ENCODE data around the gene SIDT1. TPM values are rescaled to one million over a fixed set of nuclear protein-coding genes. Genes with fewer than 3 reads are reported as not detected.

SIDT1 gene
- total RNA-seq, 1 experiment from 2014 or later = 0.02 TPM

- DNase-seq (ENCODE audit: low read depth) = no peak
These were observed 13.2 kb downstream of the SIDT1 start for GRCh38 chr3:113545594-113545993.

GRCh38 chr3:113546414-113546893 is 14.1 kb downstream of the SIDT1 start:
- no peak for DNase-seq (ENCODE audit: low read depth)

- DNase-seq (ENCODE audit: low read depth) = no peak
These were observed 16.1 kb downstream of the SIDT1 start for GRCh38 chr3:113548501-113548900.

- DNase-seq (ENCODE audit: low read depth) = no peak
These were observed 19.5 kb downstream of the SIDT1 start for GRCh38 chr3:113551820-113552219.

GRCh38 chr3:113552851-113553250 is 20.5 kb downstream of the SIDT1 start:
- DNase-seq (ENCODE audit: low read depth) = peak; percentile 24

GRCh38 chr3:113555138-113555537 is 22.8 kb downstream of the SIDT1 start:
- DNase-seq (ENCODE audit: low read depth) = no peak

GRCh38 chr3:113556316-113556945 is 24.1 kb downstream of the SIDT1 start:
- no peak for DNase-seq (ENCODE audit: low read depth)

- no peak for DNase-seq (ENCODE audit: low read depth)
These were observed 24.6 kb downstream of the SIDT1 start for GRCh38 chr3:113556946-113557335.

GRCh38 chr3:113557374-113557773 is 25.0 kb downstream of the SIDT1 start:
- peak; percentile 93 for DNase-seq (ENCODE audit: low read depth)

- DNase-seq (ENCODE audit: low read depth) = no peak
These were observed 26.7 kb downstream of the SIDT1 start for GRCh38 chr3:113559009-113559408.

GRCh38 chr3:113560271-113560670 is 27.9 kb downstream of the SIDT1 start:
- DNase-seq (ENCODE audit: low read depth) = no peak

- DNase-seq (ENCODE audit: low read depth) = peak; percentile 30
These were observed 28.7 kb downstream of the SIDT1 start for GRCh38 chr3:113560831-113561623.

GRCh38 chr3:113565555-113565954 is 33.2 kb downstream of the SIDT1 start:
- no peak for DNase-seq (ENCODE audit: low read depth)

- DNase-seq (ENCODE audit: low read depth) = no peak
These were observed 37.8 kb downstream of the SIDT1 start for GRCh38 chr3:113570158-113570557.

- no peak for DNase-seq (ENCODE audit: low read depth)
These were observed 39.0 kb downstream of the SIDT1 start for GRCh38 chr3:113571360-113571759.

- no peak for DNase-seq (ENCODE audit: low read depth)
These were observed 41.4 kb downstream of the SIDT1 start for GRCh38 chr3:113573728-113574127.

- DNase-seq (ENCODE audit: low read depth) = no peak
These were observed 41.9 kb downstream of the SIDT1 start for GRCh38 chr3:113574213-113574612.

- DNase-seq (ENCODE audit: low read depth) = no peak
These were observed 42.9 kb downstream of the SIDT1 start for GRCh38 chr3:113575206-113575605.

- DNase-seq (ENCODE audit: low read depth) = no peak
These were observed 52.9 kb downstream of the SIDT1 start for GRCh38 chr3:113585228-113585627.

- DNase-seq (ENCODE audit: low read depth) = no peak
These were observed 53.4 kb downstream of the SIDT1 start for GRCh38 chr3:113585720-113586119.

- no peak for DNase-seq (ENCODE audit: low read depth)
These were observed 56.5 kb downstream of the SIDT1 start for GRCh38 chr3:113588806-113589205.

- no peak for DNase-seq (ENCODE audit: low read depth)
These were observed 57.6 kb downstream of the SIDT1 start for GRCh38 chr3:113589971-113590370.

- DNase-seq (ENCODE audit: low read depth) = no peak
These were observed 58.6 kb downstream of the SIDT1 start for GRCh38 chr3:113590983-113591382.
